Tibial artery (tissue), 4 donors: ENCODE measurements around the gene NDUFS7.

Experiments
- DNase-seq, 2 donors: peaks; one replicate each; pipeline ENCODE4 v3.0.0-alpha.2; 2019
- H3K27ac ChIP-seq, 2 donors: fragments of 200-600 bp; sonication (generic) in 1 of 2; 1 replicate in 1 of 2; 2 replicates in 1 of 2; pipeline ENCODE4 v1.5.1; 2018 to 2019; ENCODE audit warnings: mild to moderate bottlenecking in 1 of 2
- H3K27me3 ChIP-seq, 2 donors: fragments of 200-600 bp; sonication (generic) in 1 of 2; one replicate each; pipeline versions ENCODE4 v1.5.1 to v1.6.0; 2016 to 2019
- H3K36me3 ChIP-seq, 3 donors: fragments of 200-600 bp; sonication (generic) in 2 of 3; one replicate each; pipeline ENCODE4 v1.5.1; 2016 to 2019; ENCODE audit warnings: mild to moderate bottlenecking in 2 of 3
- H3K4me1 ChIP-seq, 4 donors: fragments of 200-600 bp; sonication (generic) in 2 of 4; 1 replicate in 3 of 4; 2 replicates in 1 of 4; pipeline ENCODE4 v1.5.1; 2016 to 2019
- H3K4me3 ChIP-seq, 2 donors: fragments of 200-600 bp; sonication (generic) in 1 of 2; 1 replicate in 1 of 2; 2 replicates in 1 of 2; pipeline ENCODE4 v1.5.1; 2018 to 2019; ENCODE audit warnings: mild to moderate bottlenecking in 2 of 2
- H3K9me3 ChIP-seq, 3 donors: fragments of 200-600 bp; sonication (generic) in 1 of 3; one replicate each; pipeline ENCODE4 v1.5.1; 2016 to 2019
- CTCF ChIP-seq, 2 experiments: fragments of 200-600 bp in 1 of 2; fragments of 450-650 bp in 1 of 2; IDR thresholded peaks; one replicate each; pipeline ENCODE4 v1.5.1; 2017 to 2019; ENCODE audit warnings: antibody characterized with exemption in 2 of 2, mild to moderate bottlenecking in 1 of 2, moderate library complexity in 1 of 2
- intact Hi-C: fragments of 100-400 bp; cut with DNase I; formaldehyde crosslinking; loops from one replicate; pipeline ENCODE4 v1.15.0; 2023; ENCODE audit warnings: low total_unique reads

Gene NDUFS7

GRCh38 chr19:1411255-1412191 lies 27.8 kb downstream of the NDUFS7 start:
- no peaks in the 10 kb centered on the region for H3K9me3 ChIP-seq
- H3K4me3 ChIP-seq, result no peak overlapping the region
- peaks cover 0 to 18% (median 0%) of the 10 kb centered on the region in 3 donors for H3K36me3 ChIP-seq
- peak in 1 of 2 donors; percentile 35 for DNase-seq
- TF ChIP-seq CTCF (IDR thresholded peaks at IDR 0.05), result no peak
- intact Hi-C loops, result no loop called here
- no peaks in the 10 kb centered on the region for H3K27me3 ChIP-seq
- peak overlapping the region; percentile 28 to 53 for H3K27ac ChIP-seq
- H3K4me1 ChIP-seq, result peaks cover 1 to 75% (median 62%) of the 10 kb centered on the region in 4 donors

- Histone ChIP-seq H3K27ac (peak overlapping the region; percentile 28 to 53), H3K36me3 (peaks cover 0 to 18% (median 4%) of the 10 kb centered on the region in 3 donors), H3K27me3 (no peaks in the 10 kb centered on the region), H3K4me3 (no peak overlapping the region), H3K4me1 (peaks cover 8 to 78% (median 70%) of the 10 kb centered on the region in 4 donors), H3K9me3 (no peaks in the 10 kb centered on the region)
- no peak for TF ChIP-seq CTCF (IDR thresholded peaks at IDR 0.05)
- intact Hi-C loops, result no loop called here
- no peak for DNase-seq
Measured at GRCh38 chr19:1412323-1412923, 28.7 kb downstream of the NDUFS7 start.

GRCh38 chr19:1412995-1413800 lies 29.5 kb downstream of the NDUFS7 start:
- no peak overlapping the region for H3K4me3 ChIP-seq
- H3K27me3 ChIP-seq, result no peaks in the 10 kb centered on the region
- no peak for DNase-seq
- no peaks in the 10 kb centered on the region for H3K9me3 ChIP-seq
- no peak for TF ChIP-seq CTCF (IDR thresholded peaks at IDR 0.05)
- no peak overlapping the region for H3K27ac ChIP-seq
- H3K36me3 ChIP-seq, result peaks cover 0 to 19% (median 12%) of the 10 kb centered on the region in 3 donors
- H3K4me1 ChIP-seq, result peaks cover 8 to 86% (median 74%) of the 10 kb centered on the region in 4 donors
- intact Hi-C loops, result no loop called here

GRCh38 chr19:1416014-1416841 lies 32.5 kb downstream of the NDUFS7 start:
- H3K4me3 ChIP-seq, result peak overlapping the region; percentile 9 to 31
- intact Hi-C loops, result no loop called here
- no peaks in the 10 kb centered on the region for H3K27me3 ChIP-seq
- no peak for TF ChIP-seq CTCF (IDR thresholded peaks at IDR 0.05)
- peaks cover 8 to 63% (median 49%) of the 10 kb centered on the region in 4 donors for H3K4me1 ChIP-seq
- DNase-seq, result no peak
- no peaks in the 10 kb centered on the region for H3K9me3 ChIP-seq
- H3K36me3 ChIP-seq, result peaks cover 21 to 45% (median 39%) of the 10 kb centered on the region in 3 donors
- peak overlapping the region; percentile 75 to 76 for H3K27ac ChIP-seq
